CD4-positive, CD25-positive, alpha-beta regulatory T cell (primary cell): Measurements from ENCODE around the gene KSR2. TPM values are rescaled to one million over a fixed set of nuclear protein-coding genes. Genes with fewer than 3 reads are reported as not detected.

Experiments used
- ATAC-seq, 2 donors: fragments of 150-1000 bp; cut with Tn5 transposase; one replicate each; pipeline ENCODE4 v1.10.0; 2021; ENCODE audit warnings: low read depth in 2 of 2, moderate number of reproducible peaks in 2 of 2, moderate library complexity in 1 of 2
- DNase-seq, 3 donors: peaks; one replicate each; pipeline versions ENCODE4 v3.0.0 to v3.0.0-alpha.2; 2012 to 2022; ENCODE audit warnings: mixed read lengths in 1 of 3
- H3K27ac ChIP-seq: one replicate; pipeline ENCODE4 v1.7.0; 2013; ENCODE audit warnings: mild to moderate bottlenecking, low read length; ENCODE audit not compliant: insufficient read depth, poor library complexity, severe bottlenecking
- H3K27me3 ChIP-seq: one replicate; pipeline ENCODE4 v1.7.0; 2013; ENCODE audit warnings: low read length; ENCODE audit not compliant: control insufficient read depth, insufficient read depth
- H3K36me3 ChIP-seq: one replicate; pipeline ENCODE4 v1.7.0; 2013; ENCODE audit warnings: mild to moderate bottlenecking, low read length, moderate library complexity; ENCODE audit not compliant: control insufficient read depth, insufficient read depth
- H3K4me1 ChIP-seq: 2 replicates; pipeline ENCODE4 v1.7.0; 2013; ENCODE audit warnings: mild to moderate bottlenecking, low read length; ENCODE audit not compliant: insufficient read depth, control insufficient read depth, poor library complexity, severe bottlenecking
- H3K4me3 ChIP-seq: one replicate; pipeline ENCODE4 v1.7.0; 2013; ENCODE audit warnings: low read depth, mild to moderate bottlenecking, low read length, moderate library complexity
- H3K9me3 ChIP-seq, 2 experiments: 1 replicate in 1 of 2; 2 replicates in 1 of 2; pipeline ENCODE4 v1.7.0; 2013; ENCODE audit warnings: low read length in 2 of 2, mild to moderate bottlenecking in 1 of 2, moderate library complexity in 1 of 2; ENCODE audit not compliant: control insufficient read depth in 2 of 2
- H3K27ac Mint-ChIP-seq, 3 donors: one replicate each; pipeline ENCODE4 v1.8.0; 2020 to 2022; ENCODE audit warnings: mild to moderate bottlenecking in 3 of 3, mixed read lengths in 3 of 3, moderate library complexity in 2 of 3
- H3K27me3 Mint-ChIP-seq: one replicate; pipeline ENCODE4 v1.8.0; 2022; ENCODE audit warnings: mild to moderate bottlenecking, mixed read lengths
- H3K36me3 Mint-ChIP-seq: one replicate; pipeline ENCODE4 v1.8.0; 2020; ENCODE audit warnings: mixed read lengths
- H3K4me1 Mint-ChIP-seq, 4 donors: one replicate each; pipeline ENCODE4 v1.8.0; 2020 to 2022; ENCODE audit warnings: mixed read lengths in 4 of 4, mild to moderate bottlenecking in 1 of 4
- H3K4me3 Mint-ChIP-seq, 4 donors: one replicate each; pipeline ENCODE4 v1.8.0; 2020 to 2022; ENCODE audit warnings: mild to moderate bottlenecking in 4 of 4, mixed read lengths in 4 of 4, moderate library complexity in 3 of 4
- H3K9me3 Mint-ChIP-seq, 7 donors: one replicate each; pipeline ENCODE4 v1.8.0; 2020 to 2022; ENCODE audit warnings: mixed read lengths in 7 of 7, mild to moderate bottlenecking in 3 of 7, moderate library complexity in 2 of 7
- polyA plus RNA-seq, 4 donors: library from polyadenylated mRNA; unstranded; fragments of 300-500 nt; fragmentation: Illumina TruSeq; gene quantifications; one replicate each; pipeline ENCODE4 v1.2.3, GENCODE V29; 2021
- total RNA-seq: library from RNA; stranded (reverse); gene quantifications from one replicate; pipeline ENCODE4 v1.2.3, GENCODE V29; 2022

KSR2 gene
- total and polyA plus RNA-seq, 5 donors from 2014 or later, result 0.20 TPM; not detected in 4

DNA sequence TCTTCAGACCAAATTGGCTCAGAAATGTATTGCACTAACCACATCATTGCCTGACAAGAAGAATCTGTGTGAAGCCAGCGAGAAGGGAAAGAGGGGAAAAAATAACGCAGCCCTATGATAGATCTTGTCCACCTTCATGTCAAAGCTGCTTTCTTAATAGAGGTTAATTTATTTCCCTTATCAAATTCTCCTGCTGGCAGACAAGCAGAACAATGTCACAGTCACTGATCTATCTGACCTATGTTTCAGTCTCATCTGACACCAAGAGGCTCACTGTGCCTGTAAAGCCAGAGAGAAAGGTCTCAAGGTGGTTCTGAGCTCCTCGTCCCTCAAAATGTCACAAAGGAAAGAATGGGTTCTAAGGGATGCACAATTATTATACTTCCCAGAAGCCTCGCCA lies 417.1 kb downstream of the KSR2 start:
- no peaks in the 10 kb centered on the region for H3K27me3 ChIP-seq
- no peak overlapping the region for H3K4me3 ChIP-seq
- no peak overlapping the region for H3K27ac ChIP-seq
- no peak overlapping the region for H3K4me3 Mint-ChIP-seq
- H3K4me1 Mint-ChIP-seq, result no peaks in the 10 kb centered on the region
- no peaks in the 10 kb centered on the region for H3K4me1 ChIP-seq
- DNase-seq (no peak), ATAC-seq (no peak)
- H3K27ac Mint-ChIP-seq, result no peak overlapping the region
- H3K36me3 Mint-ChIP-seq, result no peaks in the 10 kb centered on the region
- H3K9me3 ChIP-seq, result no peaks in the 10 kb centered on the region
- no peaks in the 10 kb centered on the region for H3K36me3 ChIP-seq
- H3K9me3 Mint-ChIP-seq, result peaks cover 0 to 19% (median 4%) of the 10 kb centered on the region in 7 donors
- no peaks in the 10 kb centered on the region for H3K27me3 Mint-ChIP-seq

DNA sequence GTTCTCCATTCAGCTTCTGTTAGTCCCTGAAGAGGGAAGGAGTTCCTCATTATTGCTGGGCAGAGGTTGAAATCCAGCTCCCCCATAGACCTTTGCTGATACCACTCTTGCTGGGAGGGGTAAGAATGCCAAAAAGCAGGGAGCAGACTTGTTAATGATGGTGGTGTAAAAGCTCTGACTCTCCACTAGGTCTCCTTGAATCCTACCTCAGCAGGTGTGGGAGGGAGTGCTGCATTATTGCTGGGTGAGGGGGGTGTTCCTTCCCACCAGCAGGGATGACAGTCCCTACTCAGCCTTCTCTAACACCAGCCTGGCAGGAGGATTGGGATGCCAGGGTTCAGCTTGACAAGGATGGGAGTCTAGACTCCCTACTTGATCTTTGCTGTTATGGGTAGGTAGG lies 421.6 kb downstream of the KSR2 start:
- no peak for ATAC-seq
- no peaks in the 10 kb centered on the region for H3K27me3 ChIP-seq
- Mint-ChIP-seq H3K27ac (no peak overlapping the region), H3K27me3 (no peaks in the 10 kb centered on the region), H3K4me1 (no peaks in the 10 kb centered on the region), H3K9me3 (peaks cover 0 to 16% (median 3%) of the 10 kb centered on the region in 7 donors), H3K4me3 (no peak overlapping the region), H3K36me3 (no peaks in the 10 kb centered on the region)
- DNase-seq, result no peak
- no peaks in the 10 kb centered on the region for H3K9me3 ChIP-seq
- H3K4me1 ChIP-seq, result no peaks in the 10 kb centered on the region
- H3K4me3 ChIP-seq, result no peak overlapping the region
- H3K36me3 ChIP-seq, result no peaks in the 10 kb centered on the region
- H3K27ac ChIP-seq, result no peak overlapping the region

DNA sequence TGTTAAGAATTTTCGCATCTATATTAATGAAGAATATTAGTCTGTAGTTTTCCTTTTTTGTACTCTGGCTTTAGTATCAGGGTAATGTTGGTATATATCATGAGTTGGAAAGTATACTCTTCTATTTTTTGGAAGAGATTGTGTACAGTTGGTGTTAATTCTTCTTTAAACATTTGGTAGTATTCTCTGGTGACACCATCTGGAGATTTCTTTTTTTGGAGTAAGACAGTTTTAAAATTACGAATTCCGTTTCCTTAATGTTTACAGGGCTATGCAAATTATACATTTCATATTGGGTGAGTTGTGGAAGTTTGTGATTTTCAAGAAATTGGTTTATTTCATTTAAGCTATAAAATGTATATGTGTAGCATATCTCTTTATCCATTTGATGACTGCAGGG lies 423.6 kb downstream of the KSR2 start:
- ATAC-seq (no peak), DNase-seq (no peak)
- Mint-ChIP-seq H3K36me3 (no peaks in the 10 kb centered on the region), H3K4me3 (no peak overlapping the region), H3K4me1 (no peaks in the 10 kb centered on the region), H3K27me3 (no peaks in the 10 kb centered on the region), H3K9me3 (peaks cover 0 to 12% (median 2%) of the 10 kb centered on the region in 7 donors), H3K27ac (no peak overlapping the region)
- Histone ChIP-seq H3K9me3 (no peaks in the 10 kb centered on the region), H3K36me3 (no peaks in the 10 kb centered on the region), H3K27ac (no peak overlapping the region), H3K4me3 (no peak overlapping the region), H3K27me3 (no peaks in the 10 kb centered on the region), H3K4me1 (no peaks in the 10 kb centered on the region)

DNA sequence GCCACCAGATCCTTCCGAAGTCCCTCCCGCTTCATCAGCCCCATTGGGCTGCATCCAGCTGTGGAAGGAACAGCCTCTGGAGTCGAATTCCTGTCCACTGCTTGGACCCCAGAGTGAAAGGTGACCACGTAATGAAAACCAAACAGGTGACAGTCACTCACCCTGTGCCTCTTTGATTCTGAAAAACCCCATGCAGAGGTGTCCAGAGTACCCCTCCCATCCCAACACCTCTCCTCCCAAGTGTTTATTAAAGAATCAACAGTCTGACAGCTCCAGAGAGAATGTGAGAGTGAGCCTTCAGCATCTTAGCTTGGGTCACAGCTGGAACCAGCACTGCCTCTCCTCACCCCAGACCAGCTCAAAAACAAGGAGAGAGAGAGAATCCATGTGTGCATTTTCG lies 428.8 kb downstream of the KSR2 start:
- Histone ChIP-seq H3K36me3 (no peaks in the 10 kb centered on the region), H3K4me1 (no peaks in the 10 kb centered on the region), H3K27ac (no peak overlapping the region), H3K4me3 (no peak overlapping the region), H3K27me3 (no peaks in the 10 kb centered on the region), H3K9me3 (no peaks in the 10 kb centered on the region)
- peaks cover 0 to 4% (median 2%) of the 10 kb centered on the region in 7 donors for H3K9me3 Mint-ChIP-seq
- no peak overlapping the region for H3K27ac Mint-ChIP-seq
- no peaks in the 10 kb centered on the region for H3K4me1 Mint-ChIP-seq
- no peak overlapping the region for H3K4me3 Mint-ChIP-seq
- no peak for DNase-seq
- no peaks in the 10 kb centered on the region for H3K36me3 Mint-ChIP-seq
- H3K27me3 Mint-ChIP-seq, result no peaks in the 10 kb centered on the region
- no peak for ATAC-seq

DNA sequence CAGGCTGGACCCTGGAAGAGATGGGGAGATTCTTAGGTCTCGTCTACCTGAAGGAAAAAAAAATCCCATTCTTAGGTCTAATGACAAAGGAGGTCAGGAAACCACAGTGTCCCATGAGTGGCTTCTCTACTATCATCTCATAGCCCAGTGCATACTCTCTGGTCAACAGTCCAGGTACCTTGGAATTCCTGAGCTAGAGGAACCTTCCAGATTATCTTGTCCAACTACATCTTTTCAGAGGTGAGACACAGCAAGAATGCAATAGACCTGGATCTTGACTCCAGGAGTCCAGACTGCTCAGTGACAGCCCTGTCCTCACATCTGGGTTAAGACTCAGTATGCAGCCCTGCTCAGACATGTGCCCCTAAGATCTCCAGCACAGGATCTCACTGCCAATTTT lies 429.9 kb downstream of the KSR2 start:
- Mint-ChIP-seq H3K36me3 (no peaks in the 10 kb centered on the region), H3K4me3 (no peak overlapping the region)
- no peaks in the 10 kb centered on the region for H3K36me3 ChIP-seq

DNA sequence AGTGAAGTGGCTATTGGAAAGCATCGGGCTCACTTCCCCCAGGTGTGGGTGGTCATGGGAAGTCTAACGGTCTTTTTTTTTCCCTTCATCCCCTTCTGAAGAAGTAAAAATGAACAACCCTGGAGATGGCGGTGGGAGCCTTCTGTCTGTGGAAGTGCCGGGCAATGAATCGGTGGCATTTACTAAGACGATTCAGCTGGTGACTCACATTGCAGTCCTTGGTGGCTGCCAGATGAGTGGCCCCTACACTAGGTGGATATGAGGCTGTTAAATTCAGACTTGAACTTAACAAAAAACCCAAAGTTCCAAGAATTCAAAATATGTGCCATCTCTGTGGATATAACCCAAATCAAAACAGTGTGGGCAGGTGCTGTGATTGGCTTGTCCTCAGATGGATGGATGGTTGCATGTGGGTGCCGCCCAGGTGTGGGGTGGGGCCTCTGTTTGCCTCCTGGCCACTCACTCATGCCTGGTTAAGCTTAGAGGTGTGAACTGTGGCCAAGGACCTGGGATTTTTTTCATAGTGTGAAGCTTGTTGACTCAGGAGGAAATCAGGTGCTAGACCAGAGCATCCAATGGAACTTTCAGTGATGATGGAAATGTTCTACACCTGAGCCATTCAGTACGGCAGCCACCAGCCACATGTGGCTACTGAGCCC lies 430.6 kb downstream of the KSR2 start:
- H3K9me3 Mint-ChIP-seq, result peaks cover 0 to 2% (median 0%) of the 10 kb centered on the region in 7 donors

More for the DNA sequence above, 429.9 kb downstream of the KSR2 start:
- DNase-seq (no peak), ATAC-seq (no peak)
- no peak overlapping the region for H3K27ac Mint-ChIP-seq
- H3K27me3 ChIP-seq, result no peaks in the 10 kb centered on the region
- no peak overlapping the region for H3K27ac ChIP-seq
- no peak overlapping the region for H3K4me3 ChIP-seq
- H3K27me3 Mint-ChIP-seq, result no peaks in the 10 kb centered on the region
- H3K4me1 ChIP-seq, result no peaks in the 10 kb centered on the region
- no peaks in the 10 kb centered on the region for H3K4me1 Mint-ChIP-seq
- H3K9me3 ChIP-seq, result no peaks in the 10 kb centered on the region
- H3K9me3 Mint-ChIP-seq, result peaks cover 0 to 2% (median 2%) of the 10 kb centered on the region in 7 donors

DNA sequence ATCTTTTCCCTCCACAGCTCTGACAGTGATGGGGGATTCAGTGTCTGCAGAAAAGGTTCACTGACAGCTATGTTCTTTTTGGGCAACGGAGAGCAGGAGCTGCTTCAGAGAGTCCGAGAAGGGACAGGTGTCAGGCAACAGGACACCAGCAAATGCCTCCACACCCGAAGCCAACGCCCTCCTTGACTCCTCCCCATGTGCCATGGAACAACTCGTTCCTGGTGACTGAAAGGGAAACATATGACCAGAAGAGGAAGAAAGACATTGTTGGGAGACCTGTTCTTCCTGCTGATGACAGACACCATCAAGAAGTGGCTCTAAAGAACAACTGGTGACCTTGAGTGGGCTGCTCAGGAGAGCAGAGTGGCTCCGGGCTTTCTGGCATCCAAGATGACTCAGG lies 435.1 kb downstream of the KSR2 start:
- Mint-ChIP-seq H3K9me3 (peaks cover 0 to 2% (median 0%) of the 10 kb centered on the region in 7 donors), H3K4me1 (no peaks in the 10 kb centered on the region), H3K36me3 (no peaks in the 10 kb centered on the region), H3K27me3 (no peaks in the 10 kb centered on the region), H3K27ac (no peak overlapping the region), H3K4me3 (no peak overlapping the region)
- H3K27ac ChIP-seq, result no peak overlapping the region
- H3K27me3 ChIP-seq, result no peaks in the 10 kb centered on the region
- no peak overlapping the region for H3K4me3 ChIP-seq
- no peaks in the 10 kb centered on the region for H3K4me1 ChIP-seq
- no peaks in the 10 kb centered on the region for H3K9me3 ChIP-seq
- no peak for DNase-seq
- ATAC-seq, result no peak
- no peaks in the 10 kb centered on the region for H3K36me3 ChIP-seq

More for the DNA sequence above, 430.6 kb downstream of the KSR2 start:
- no peaks in the 10 kb centered on the region for H3K27me3 Mint-ChIP-seq
- H3K36me3 Mint-ChIP-seq, result no peaks in the 10 kb centered on the region
- no peaks in the 10 kb centered on the region for H3K27me3 ChIP-seq
- no peaks in the 10 kb centered on the region for H3K9me3 ChIP-seq
- H3K4me3 ChIP-seq, result no peak overlapping the region
- H3K27ac ChIP-seq, result no peak overlapping the region
- DNase-seq (no peak), ATAC-seq (no peak)
- no peaks in the 10 kb centered on the region for H3K36me3 ChIP-seq
- no peak overlapping the region for H3K4me3 Mint-ChIP-seq
- no peak overlapping the region for H3K27ac Mint-ChIP-seq
- H3K4me1 Mint-ChIP-seq, result no peaks in the 10 kb centered on the region
- no peaks in the 10 kb centered on the region for H3K4me1 ChIP-seq

GRCh38 chr12:117530796-117531195 lies 438.0 kb downstream of the KSR2 start:
- Mint-ChIP-seq H3K36me3 (no peaks in the 10 kb centered on the region), H3K27me3 (no peaks in the 10 kb centered on the region), H3K27ac (no peak overlapping the region), H3K9me3 (peaks cover 0 to 3% (median 0%) of the 10 kb centered on the region in 7 donors), H3K4me3 (no peak overlapping the region), H3K4me1 (no peaks in the 10 kb centered on the region)
- H3K27me3 ChIP-seq, result no peaks in the 10 kb centered on the region
- no peaks in the 10 kb centered on the region for H3K9me3 ChIP-seq
- DNase-seq (no peak), ATAC-seq (no peak)
- H3K4me1 ChIP-seq, result no peaks in the 10 kb centered on the region
- H3K4me3 ChIP-seq, result no peak overlapping the region
- no peak overlapping the region for H3K27ac ChIP-seq
- no peaks in the 10 kb centered on the region for H3K36me3 ChIP-seq
